Neural progenitor cell (in vitro differentiated cells): Measurements from ENCODE around the gene RNF13. TPM values are rescaled to one million over a fixed set of nuclear protein-coding genes. Genes with fewer than 3 reads are reported as not detected.

ENCODE experiments used
- DNase-seq: peaks from one replicate; pipeline ENCODE4 v3.0.0-alpha.2; 2016; ENCODE audit warnings: low spot score
- H2AFZ ChIP-seq: fragments of 200-600 bp; sonication (generic); replicated peaks from 2 replicates; pipeline ENCODE4 v1.6.1; 2016; ENCODE audit warnings: antibody characterized with exemption
- H3F3A ChIP-seq: fragments of 200-600 bp; sonication (generic); 2 replicates; pipeline ENCODE4 v1.6.1; 2016; ENCODE audit warnings: antibody characterized with exemption, low read depth
- H3K27ac ChIP-seq: fragments of 200-600 bp; sonication (generic); 2 replicates; pipeline ENCODE4 v1.5.1; 2016; ENCODE audit warnings: mild to moderate bottlenecking
- H3K27me3 ChIP-seq: fragments of 200-600 bp; sonication (generic); 2 replicates; pipeline ENCODE4 v1.6.1; 2016; ENCODE audit warnings: mild to moderate bottlenecking, moderate library complexity
- H3K36me3 ChIP-seq: fragments of 200-600 bp; sonication (generic); 2 replicates; pipeline ENCODE4 v1.5.1; 2016
- H3K4me1 ChIP-seq: fragments of 200-600 bp; sonication (generic); 2 replicates; pipeline ENCODE4 v1.6.1; 2016; ENCODE audit warnings: mixed run types
- H3K4me2 ChIP-seq: fragments of 200-600 bp; sonication (generic); 2 replicates; pipeline ENCODE4 v1.6.1; 2016
- H3K4me3 ChIP-seq: fragments of 200-600 bp; sonication (generic); 2 replicates; pipeline ENCODE4 v1.5.1; 2016
- H3K79me2 ChIP-seq: fragments of 200-600 bp; sonication (generic); 2 replicates; pipeline ENCODE4 v1.6.1; 2016; ENCODE audit warnings: low read depth
- H3K9ac ChIP-seq: fragments of 200-600 bp; sonication (generic); 2 replicates; pipeline ENCODE4 v1.6.1; 2016
- H3K9me3 ChIP-seq: fragments of 200-600 bp; sonication (generic); 2 replicates; pipeline ENCODE4 v1.5.1; 2016; ENCODE audit warnings: low read depth
- H4K20me1 ChIP-seq: fragments of 200-600 bp; sonication (generic); 2 replicates; pipeline ENCODE4 v1.6.1; 2016; ENCODE audit warnings: low read depth
- H3K27ac Mint-ChIP-seq: 3 replicates; pipeline ENCODE4 v1.8.0; 2021; ENCODE audit warnings: mixed read lengths
- H3K27me3 Mint-ChIP-seq: 2 replicates; pipeline ENCODE4 v1.8.0; 2022; ENCODE audit warnings: low read depth, mild to moderate bottlenecking, inconsistent platforms, moderate library complexity, mixed read lengths; ENCODE audit not compliant: insufficient read depth
- H3K36me3 Mint-ChIP-seq: 3 replicates; pipeline ENCODE4 v1.8.0; 2021; ENCODE audit warnings: mixed read lengths
- H3K4me1 Mint-ChIP-seq: 3 replicates; pipeline ENCODE4 v1.8.0; 2021; ENCODE audit warnings: mixed read lengths
- H3K4me3 Mint-ChIP-seq: 3 replicates; pipeline ENCODE4 v1.8.0; 2021; ENCODE audit warnings: mild to moderate bottlenecking, moderate library complexity, mixed read lengths
- H3K9me3 Mint-ChIP-seq: 3 replicates; pipeline ENCODE4 v1.8.0; 2020; ENCODE audit warnings: mixed read lengths
- CTCF ChIP-seq: fragments of 200-600 bp; sonication (generic); IDR thresholded peaks from 2 replicates; pipeline ENCODE4 v1.5.1; 2017; ENCODE audit warnings: antibody characterized with exemption, mild to moderate bottlenecking
- EZH2 ChIP-seq: fragments of 200-600 bp; sonication (generic); IDR thresholded peaks from 2 replicates; pipeline ENCODE4 v1.6.1; 2017; ENCODE audit warnings: antibody characterized with exemption, mild to moderate bottlenecking, moderate library complexity
- EZH2phosphoT487 ChIP-seq: fragments of 200-600 bp; sonication (generic); IDR thresholded peaks from 2 replicates; pipeline ENCODE4 v1.6.1; 2017; ENCODE audit warnings: antibody characterized with exemption
- total RNA-seq: library from RNA; depleted of rRNA; stranded (reverse); fragments of >200 nt; gene quantifications from 2 replicates; pipeline ENCODE4 v1.2.3, GENCODE V29; 2015; ENCODE audit warnings: low replicate concordance

RNF13 gene
- total RNA-seq, 1 donor from 2014 or later = 45.2 TPM

- Histone ChIP-seq H3K4me1 (no peaks in the 10 kb centered on the region), H2AFZ (no peak overlapping the region), H3F3A (no peaks in the 10 kb centered on the region), H3K4me2 (no peak overlapping the region), H3K27me3 (peaks cover 30% of the 10 kb centered on the region), H4K20me1 (no peaks in the 10 kb centered on the region), H3K9me3 (no peaks in the 10 kb centered on the region), H3K27ac (no peak overlapping the region), H3K36me3 (no peaks in the 10 kb centered on the region), H3K4me3 (no peak overlapping the region), H3K79me2 (no peaks in the 10 kb centered on the region), H3K9ac (no peak overlapping the region)
- Mint-ChIP-seq H3K27ac (no peak overlapping the region), H3K27me3 (no peaks in the 10 kb centered on the region), H3K9me3 (no peaks in the 10 kb centered on the region), H3K36me3 (no peaks in the 10 kb centered on the region), H3K4me3 (no peak overlapping the region), H3K4me1 (peaks cover 5% of the 10 kb centered on the region)
- peak; percentile 27 for DNase-seq
- TF ChIP-seq EZH2phosphoT487 (no peak), EZH2 (no peak), CTCF (peak; percentile 61)
Observed at GRCh38 chr3:149765762-149766334, 47.2 kb upstream of the RNF13 start.

GRCh38 chr3:149767720-149768119, 45.3 kb upstream of the RNF13 start:
- Histone ChIP-seq H3K4me1 (no peaks in the 10 kb centered on the region), H2AFZ (no peak overlapping the region), H3F3A (no peaks in the 10 kb centered on the region), H3K9me3 (no peaks in the 10 kb centered on the region), H3K27me3 (peaks cover 11% of the 10 kb centered on the region), H3K4me2 (no peak overlapping the region), H3K4me3 (no peak overlapping the region), H4K20me1 (no peaks in the 10 kb centered on the region), H3K79me2 (no peaks in the 10 kb centered on the region), H3K36me3 (no peaks in the 10 kb centered on the region), H3K27ac (no peak overlapping the region), H3K9ac (no peak overlapping the region)
- no peak overlapping the region for H3K27ac Mint-ChIP-seq
- peaks cover 5% of the 10 kb centered on the region for H3K4me1 Mint-ChIP-seq
- H3K9me3 Mint-ChIP-seq = no peaks in the 10 kb centered on the region
- no peak overlapping the region for H3K4me3 Mint-ChIP-seq
- peaks cover 3% of the 10 kb centered on the region for H3K27me3 Mint-ChIP-seq
- no peaks in the 10 kb centered on the region for H3K36me3 Mint-ChIP-seq
- DNase-seq = no peak
- TF ChIP-seq CTCF (no peak), EZH2phosphoT487 (no peak), EZH2 (no peak)

- Mint-ChIP-seq H3K36me3 (no peaks in the 10 kb centered on the region), H3K27me3 (peaks cover 3% of the 10 kb centered on the region), H3K4me1 (peaks cover 5% of the 10 kb centered on the region), H3K9me3 (no peaks in the 10 kb centered on the region), H3K4me3 (no peak overlapping the region), H3K27ac (no peak overlapping the region)
- Histone ChIP-seq H3K4me2 (no peak overlapping the region), H3K4me3 (no peak overlapping the region), H3K36me3 (no peaks in the 10 kb centered on the region), H3K27ac (no peak overlapping the region), H3K9ac (no peak overlapping the region), H4K20me1 (no peaks in the 10 kb centered on the region), H3F3A (no peaks in the 10 kb centered on the region), H3K4me1 (no peaks in the 10 kb centered on the region), H2AFZ (no peak overlapping the region), H3K27me3 (peaks cover 1% of the 10 kb centered on the region), H3K79me2 (no peaks in the 10 kb centered on the region), H3K9me3 (no peaks in the 10 kb centered on the region)
- DNase-seq = no peak
- no peak for TF ChIP-seq CTCF
- no peak for TF ChIP-seq EZH2
- no peak for TF ChIP-seq EZH2phosphoT487
Observed at GRCh38 chr3:149768704-149769103, 44.3 kb upstream of the RNF13 start.
